PC-3 (cell line): ENCODE results near the gene TTLL9.

Experiments
- EZH2 ChIP-seq: fragments of 300-600 bp; sonication (generic); IDR thresholded peaks from one replicate; pipeline ENCODE4 v1.6.1; 2017; ENCODE audit warnings: antibody characterized with exemption, mild to moderate bottlenecking, low read length; ENCODE audit not compliant: unreplicated experiment
- EZH2phosphoT487 ChIP-seq: fragments of 300-600 bp; sonication (generic); IDR thresholded peaks from 2 replicates; pipeline ENCODE4 v1.6.1; 2018; ENCODE audit warnings: mild to moderate bottlenecking, antibody characterized with exemption, low read length, borderline replicate concordance
- TF ChIP-seq, protein P1 (sequence below): fragments of 300-600 bp; sonication (generic); conservative IDR thresholded peaks from 2 replicates; pipeline ENCODE4 v1.5.1; 2017; ENCODE audit warnings: antibody characterized with exemption, low read depth, mild to moderate bottlenecking, low read length

DNA sequence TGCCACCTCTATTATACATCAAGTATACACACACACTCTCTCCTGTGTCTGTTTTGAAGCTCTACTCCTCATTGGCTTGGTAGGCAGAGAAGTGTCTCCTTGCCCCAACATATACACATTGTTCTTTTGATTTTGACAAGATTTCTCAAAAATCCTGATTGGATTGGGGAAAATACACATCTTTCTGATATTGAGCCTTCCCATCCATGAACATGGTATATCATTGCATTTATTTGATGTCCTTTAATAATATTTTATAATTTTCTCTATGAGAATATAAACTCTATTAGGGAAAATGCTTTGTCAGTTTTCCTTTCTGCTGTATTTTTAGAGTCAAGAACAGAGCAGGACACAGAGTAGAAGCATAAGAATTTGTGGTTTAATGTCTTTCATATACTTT is 7.2 kb downstream of the TTLL9 start:
- TF ChIP-seq, protein P1, sequence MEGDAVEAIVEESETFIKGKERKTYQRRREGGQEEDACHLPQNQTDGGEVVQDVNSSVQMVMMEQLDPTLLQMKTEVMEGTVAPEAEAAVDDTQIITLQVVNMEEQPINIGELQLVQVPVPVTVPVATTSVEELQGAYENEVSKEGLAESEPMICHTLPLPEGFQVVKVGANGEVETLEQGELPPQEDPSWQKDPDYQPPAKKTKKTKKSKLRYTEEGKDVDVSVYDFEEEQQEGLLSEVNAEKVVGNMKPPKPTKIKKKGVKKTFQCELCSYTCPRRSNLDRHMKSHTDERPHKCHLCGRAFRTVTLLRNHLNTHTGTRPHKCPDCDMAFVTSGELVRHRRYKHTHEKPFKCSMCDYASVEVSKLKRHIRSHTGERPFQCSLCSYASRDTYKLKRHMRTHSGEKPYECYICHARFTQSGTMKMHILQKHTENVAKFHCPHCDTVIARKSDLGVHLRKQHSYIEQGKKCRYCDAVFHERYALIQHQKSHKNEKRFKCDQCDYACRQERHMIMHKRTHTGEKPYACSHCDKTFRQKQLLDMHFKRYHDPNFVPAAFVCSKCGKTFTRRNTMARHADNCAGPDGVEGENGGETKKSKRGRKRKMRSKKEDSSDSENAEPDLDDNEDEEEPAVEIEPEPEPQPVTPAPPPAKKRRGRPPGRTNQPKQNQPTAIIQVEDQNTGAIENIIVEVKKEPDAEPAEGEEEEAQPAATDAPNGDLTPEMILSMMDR = no peak
- TF ChIP-seq EZH2 = no peak
- TF ChIP-seq EZH2phosphoT487 = no peak
